HG02642 (cell line): ENCODE results near the gene JMJD8.

ENCODE experiments used
- ATAC-seq: cut with Tn5 transposase; IDR thresholded peaks from one replicate; pipeline ENCODE4 v1.9.1; 2021; ENCODE audit warnings: mild to moderate bottlenecking; ENCODE audit not compliant: unreplicated experiment, poor library complexity

JMJD8 gene, protein sequence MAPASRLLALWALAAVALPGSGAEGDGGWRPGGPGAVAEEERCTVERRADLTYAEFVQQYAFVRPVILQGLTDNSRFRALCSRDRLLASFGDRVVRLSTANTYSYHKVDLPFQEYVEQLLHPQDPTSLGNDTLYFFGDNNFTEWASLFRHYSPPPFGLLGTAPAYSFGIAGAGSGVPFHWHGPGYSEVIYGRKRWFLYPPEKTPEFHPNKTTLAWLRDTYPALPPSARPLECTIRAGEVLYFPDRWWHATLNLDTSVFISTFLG

DNA sequence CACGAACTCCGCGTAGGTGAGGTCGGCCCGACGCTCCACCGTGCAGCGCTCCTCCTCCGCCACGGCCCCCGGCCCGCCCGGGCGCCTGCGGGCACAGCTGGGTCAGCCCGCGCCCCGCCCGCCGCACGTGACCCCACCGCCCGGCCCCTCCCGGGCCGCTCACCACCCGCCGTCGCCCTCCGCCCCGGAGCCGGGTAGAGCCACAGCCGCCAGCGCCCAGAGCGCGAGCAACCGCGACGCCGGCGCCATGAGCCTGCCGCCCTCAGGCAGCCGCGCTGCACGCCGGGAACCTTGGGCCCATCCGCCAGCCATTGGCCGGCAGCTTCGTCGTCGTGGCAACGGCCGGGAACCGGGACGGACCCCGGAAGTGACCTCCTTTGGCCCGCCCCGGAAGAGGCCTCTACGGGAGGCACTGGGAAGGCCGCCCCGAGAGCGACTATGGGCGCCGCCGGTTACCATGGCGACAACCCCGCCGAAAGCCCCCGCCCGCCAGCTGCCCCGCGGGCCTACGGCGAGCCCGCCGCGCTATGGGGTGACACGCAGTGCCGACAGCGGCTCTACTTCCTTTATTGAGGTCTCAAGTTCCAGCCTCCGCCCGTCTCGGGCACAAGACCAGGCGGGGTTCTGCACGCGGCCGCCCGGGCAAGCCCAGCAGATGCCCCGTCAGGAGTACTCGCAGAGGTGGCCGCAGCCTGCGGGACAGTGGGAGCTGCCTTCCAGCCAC, at the start of gene JMJD8:
Gene JMJD8, minus strand, starts transcription at position 264 of the 724 bp plus-strand sequence. Its CDS starts 15 bp downstream, at position 249.
- peak; percentile 57 for ATAC-seq

DNA sequence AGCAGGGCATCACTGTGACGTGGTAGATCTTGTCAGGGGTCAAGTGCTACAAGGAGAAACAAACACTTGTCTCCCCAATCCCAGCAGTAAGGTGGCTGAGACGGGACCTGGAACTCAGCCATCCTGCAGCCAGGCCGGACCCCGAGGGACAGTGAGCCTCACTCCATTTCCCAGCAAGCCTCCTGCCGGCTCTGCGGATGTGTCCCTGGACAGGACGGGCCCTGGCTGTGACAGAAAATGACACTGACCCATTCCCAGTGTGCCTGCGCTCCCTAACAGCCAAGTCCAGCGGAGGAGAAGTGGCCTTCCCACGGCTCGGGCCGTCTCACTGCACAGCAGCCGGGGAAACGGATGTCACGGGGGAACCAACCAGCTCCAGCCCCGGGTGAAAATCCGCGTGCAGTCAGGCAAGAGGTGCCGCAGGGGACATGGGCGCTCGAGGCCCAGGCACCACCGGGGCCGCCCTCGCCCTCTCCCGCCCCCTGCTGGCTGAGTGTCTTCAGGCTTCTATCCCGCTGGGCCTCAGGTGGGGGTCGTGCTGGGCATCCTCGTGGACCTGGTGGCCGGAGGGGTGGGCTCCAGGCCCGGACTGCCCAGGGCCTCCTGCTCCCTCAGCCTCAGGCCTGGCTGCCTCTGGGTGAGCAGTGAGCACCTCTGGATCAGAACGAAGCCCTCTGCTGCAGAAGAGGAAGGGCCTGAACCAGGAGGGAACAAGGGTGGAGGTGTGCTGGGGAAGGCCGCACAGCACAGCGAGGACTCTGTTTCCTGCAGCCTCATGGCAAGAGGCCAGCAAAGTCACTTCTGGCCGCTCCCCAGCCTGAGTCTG, 49.5 kb upstream of the JMJD8 start:
- no peak for ATAC-seq

DNA sequence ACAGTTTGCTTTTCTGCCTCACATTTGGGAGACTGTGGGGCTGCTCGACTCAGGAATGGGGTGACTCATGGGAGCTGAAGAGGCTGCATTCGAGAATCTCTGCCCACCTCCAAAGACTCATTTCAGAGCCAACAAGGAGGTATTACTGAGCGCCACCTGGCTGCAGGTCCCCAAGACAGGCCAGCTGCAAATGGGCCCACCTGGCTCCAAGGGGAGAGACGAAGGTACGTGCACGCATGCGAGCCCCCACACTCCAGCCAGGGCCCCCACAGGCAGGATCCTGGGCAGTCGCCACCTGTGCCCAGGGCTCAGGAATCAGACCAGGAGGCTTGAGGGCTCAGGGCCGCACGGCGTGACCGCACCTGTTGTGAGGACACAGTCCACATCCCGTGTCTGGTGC, 48.8 kb upstream of the JMJD8 start:
- no peak for ATAC-seq

DNA sequence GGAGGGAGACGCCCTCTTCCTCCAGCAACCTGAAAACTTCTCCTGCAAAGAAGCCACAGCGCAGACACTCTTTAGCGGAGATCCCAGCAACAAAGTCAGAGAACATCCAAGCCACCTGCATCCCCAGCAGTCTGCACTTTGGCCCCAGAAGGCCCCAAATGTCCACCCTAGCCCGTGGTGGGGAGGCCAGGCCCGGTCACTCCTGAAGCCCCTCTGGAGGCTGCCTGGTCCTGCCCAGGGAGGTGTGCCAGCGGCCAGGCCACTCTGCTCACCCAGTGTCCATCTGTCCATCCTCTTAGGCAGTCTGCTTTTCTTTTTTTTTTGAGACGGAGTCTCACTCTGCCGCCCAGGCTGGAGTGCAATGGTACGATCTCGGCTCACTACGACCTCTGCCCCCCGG, 48.2 kb upstream of the JMJD8 start:
- no peak for ATAC-seq

DNA sequence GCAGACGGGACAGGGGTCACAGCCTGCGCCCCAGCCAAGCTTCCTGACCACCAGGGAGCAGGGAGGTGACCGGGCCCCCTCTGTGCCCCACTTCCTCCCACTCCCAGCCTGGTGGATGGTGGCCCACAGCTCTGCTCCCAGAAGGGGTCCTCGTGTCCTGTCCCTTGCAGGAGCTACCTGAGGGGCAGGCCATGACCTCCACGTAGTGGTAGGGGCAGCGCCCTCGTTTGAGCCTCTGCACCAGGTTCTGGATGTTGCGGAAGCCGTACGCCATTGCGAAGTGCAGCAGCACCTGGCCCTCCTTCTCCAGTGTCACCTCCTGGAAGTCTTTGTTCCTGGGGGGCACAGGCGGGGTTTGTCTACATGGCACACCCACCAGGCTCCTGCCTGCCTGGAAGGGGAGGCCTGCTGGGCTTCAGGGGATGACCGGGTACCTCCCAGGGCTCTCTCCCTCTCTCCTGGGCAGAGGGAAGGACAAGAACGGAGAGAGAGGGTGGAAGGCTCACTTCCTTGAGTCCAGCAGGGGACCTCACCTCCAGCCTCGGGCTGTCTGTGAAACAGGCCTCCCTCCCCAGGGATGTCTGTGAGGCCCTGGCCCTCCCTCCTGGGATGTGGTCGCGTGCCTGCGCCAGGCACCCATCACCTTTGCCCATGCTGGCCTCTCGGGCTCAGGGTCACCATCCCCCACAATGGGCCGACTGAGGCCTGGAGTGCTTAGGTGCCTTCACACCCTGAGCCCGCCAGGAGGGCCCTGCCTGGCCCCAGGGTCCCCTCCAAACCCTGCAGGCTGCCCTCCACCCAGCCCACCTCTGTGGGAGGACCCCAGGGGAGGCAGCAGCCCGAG, 46.8 kb upstream of the JMJD8 start:
- no peak for ATAC-seq

DNA sequence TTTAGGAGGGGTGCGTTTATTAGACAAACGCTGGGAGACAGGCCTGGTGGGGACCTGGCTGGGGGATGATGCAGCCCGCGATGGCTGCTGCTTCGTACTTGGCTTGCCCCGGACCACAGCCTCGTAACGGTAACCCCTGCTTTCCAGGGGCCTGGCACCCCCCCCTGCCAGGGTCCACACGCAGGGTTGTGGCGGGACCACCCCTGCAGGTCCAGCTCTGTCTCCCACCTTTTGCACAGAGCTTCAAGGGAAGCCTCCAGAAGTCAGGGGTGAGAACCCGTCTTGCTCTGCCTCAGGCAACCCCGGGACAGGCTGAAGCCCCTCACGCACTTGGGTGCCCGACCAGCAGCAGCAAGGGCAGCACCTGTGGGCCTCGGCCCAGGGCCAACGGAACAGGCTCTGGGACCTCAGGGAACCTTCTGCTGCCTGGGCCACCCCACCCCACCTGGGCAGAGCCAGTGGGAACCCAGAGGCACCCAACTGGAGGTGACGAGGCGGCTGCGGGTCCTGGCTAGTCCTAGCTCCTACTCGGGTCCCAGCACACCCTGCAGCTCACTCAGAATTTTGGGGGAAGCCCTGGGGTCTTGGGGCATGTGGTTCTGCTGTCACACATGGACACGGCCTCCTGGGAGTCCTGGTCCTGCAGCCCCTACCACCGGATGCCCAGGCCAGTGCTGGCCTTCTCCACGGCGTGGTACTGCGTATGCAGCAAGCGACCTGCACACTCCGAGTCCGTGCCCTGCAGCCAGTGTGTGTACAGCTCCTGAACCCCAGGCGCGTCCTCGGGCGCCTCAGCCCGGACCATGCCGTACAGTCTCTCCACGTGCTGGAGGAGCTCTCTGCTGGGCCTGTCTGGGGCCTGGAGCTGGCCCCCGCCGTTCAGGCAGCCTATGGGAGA, 45.9 kb upstream of the JMJD8 start:
- ATAC-seq = no peak

DNA sequence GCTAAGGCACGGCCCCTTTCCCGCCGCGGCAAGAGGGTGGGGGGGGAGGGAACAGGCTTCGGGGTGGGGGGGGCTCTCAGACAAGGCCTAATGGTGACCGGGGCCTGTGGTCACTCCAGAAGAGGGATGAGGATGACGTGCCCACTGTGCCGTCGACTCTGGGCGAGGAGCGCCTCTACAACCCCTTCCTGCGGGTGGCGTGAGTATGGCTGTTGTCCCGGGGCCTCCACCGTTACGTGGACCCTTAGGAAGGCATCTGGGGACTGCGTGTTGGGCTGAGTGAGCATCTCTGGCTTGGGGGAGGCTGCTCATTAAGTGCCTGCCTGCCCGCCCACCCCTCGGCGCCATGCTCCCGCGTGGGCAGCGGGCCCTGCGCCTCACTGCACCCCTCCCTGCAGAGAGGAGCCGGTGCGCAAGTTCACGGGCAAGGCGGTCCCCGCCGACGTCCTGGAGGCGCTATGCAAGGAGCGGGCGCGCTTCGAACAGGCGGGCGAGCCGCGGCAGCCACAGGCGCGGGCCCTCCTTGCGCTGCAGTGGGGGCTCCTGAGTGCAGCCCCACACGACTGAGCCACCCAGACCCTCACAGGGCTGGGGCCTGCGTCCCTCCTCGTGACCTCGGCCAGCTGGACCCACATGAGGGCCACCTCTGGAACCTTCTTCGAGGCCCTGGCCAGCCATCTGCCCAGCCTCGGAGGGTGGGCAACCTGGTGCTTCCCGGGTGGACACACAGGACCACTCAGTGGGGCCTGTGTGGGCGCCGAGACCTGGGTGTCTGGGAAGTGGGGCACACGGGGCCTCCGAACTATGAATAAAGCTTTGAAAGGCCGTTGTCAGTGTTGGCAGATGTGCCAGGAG, 45.0 kb upstream of the JMJD8 start:
- ATAC-seq = no peak

DNA sequence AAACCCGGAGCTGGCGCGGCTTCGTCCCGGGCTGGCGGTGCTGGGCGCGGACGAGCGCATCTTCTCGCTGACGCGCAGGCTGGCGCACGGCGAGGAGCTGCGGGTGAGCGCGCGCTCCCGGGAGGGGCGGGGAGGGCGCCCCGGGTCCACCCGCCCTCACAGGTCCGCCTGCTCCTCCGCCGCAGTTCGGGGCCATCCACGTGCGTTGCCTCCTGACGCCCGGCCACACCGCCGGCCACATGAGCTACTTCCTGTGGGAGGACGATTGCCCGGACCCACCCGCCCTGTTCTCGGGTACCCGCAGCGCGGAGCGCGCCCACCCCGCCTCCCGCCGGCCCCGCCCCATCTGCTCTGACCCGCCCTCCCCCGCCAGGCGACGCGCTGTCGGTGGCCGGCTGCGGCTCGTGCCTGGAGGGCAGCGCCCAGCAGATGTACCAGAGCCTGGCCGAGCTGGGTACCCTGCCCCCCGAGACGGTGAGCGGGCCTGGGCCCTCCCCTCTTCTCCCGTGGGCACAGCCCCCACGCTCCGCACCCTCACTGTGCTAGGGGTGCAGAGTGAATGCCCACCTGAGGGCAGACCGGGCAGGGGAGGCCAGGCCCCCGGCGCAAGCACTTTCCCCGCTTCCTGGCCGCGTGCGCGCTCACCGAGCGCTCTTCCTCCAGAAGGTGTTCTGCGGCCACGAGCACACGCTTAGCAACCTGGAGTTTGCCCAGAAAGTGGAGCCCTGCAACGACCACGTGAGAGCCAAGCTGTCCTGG, 44.2 kb upstream of the JMJD8 start:
- ATAC-seq = no peak

DNA sequence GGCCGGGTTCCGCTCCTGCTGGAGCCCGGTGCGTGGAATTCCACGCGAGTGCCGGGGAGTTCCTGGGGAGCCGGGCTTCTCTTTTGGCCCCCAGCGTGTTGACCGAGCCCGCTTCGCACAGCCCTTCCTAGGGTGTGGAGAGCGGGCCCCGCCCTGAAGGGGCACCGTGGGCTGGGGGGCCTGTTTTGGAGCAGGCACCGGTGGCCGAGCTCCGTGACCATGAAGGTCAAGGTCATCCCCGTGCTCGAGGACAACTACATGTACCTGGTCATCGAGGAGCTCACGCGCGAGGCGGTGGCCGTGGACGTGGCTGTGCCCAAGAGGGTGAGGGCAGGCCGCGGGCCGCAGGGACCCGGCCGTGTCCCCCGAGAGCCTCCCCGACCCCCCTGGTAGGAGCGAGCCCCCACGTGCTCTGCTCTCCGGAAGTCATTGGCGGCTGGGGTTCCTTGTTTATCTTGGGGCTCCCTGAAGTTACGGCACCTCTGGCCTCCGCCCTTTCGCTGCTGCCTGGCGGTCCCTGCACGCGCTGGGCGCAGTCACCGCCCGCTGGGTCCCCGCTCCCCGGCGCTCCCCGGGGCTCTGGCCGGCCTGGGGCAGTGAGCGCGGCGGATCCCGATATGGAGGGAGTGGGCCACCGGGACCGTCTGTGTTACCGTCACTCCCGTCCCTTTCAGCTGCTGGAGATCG, 43.3 kb upstream of the JMJD8 start:
- ATAC-seq = no peak

DNA sequence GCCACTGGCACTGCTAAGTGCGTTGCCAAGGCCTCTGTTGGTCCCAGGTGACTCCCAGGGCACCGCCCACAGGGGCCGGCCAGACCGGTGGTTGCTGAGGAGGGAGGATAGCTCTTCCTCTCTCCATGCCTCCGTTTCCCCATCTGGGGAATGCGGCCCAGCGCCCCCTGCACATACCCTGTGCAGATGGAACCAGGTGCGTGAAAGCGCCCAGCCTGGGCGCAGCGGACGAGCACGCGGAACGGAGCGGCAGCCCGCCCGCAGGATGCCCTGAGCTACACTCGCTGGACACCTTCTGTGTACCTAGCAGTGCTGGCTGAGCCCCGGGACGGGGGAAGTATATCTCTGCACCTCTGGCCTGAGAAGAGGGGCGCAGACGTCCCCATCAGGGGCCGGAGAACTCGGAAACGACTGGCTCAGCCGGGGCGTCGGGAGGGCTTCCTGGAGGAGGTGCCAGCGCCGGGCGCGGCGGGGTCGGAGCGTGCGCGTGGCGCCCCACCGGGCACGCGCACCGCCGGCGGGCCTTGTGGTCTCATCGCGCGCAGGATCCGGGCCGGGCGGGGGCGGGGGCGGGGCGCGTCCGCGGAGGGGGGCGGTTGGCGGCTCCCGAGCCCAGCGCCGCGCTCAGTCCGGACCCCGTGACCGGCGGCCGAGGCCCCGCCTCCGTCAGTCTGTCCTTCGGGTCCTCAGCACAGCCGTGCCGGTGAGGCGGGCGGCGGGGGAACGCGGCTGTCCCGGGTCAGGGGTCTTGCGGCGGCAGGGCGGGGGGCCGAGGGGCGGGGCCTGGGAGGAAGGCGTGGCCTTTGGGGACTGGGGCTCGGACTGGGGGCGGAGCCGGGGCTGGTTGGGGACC, 42.5 kb upstream of the JMJD8 start, which contains the start of the genes CCDC78 and HAGHL:
Gene CCDC78, minus strand, starts transcription at position 6 of the 853 bp plus-strand sequence. CDS start 76 bp downstream, outside the sequence.
Gene HAGHL, plus strand, starts transcription at position 669 of the 853 bp plus-strand sequence. CDS start 404 bp downstream, outside the sequence.
- ATAC-seq = no peak

DNA sequence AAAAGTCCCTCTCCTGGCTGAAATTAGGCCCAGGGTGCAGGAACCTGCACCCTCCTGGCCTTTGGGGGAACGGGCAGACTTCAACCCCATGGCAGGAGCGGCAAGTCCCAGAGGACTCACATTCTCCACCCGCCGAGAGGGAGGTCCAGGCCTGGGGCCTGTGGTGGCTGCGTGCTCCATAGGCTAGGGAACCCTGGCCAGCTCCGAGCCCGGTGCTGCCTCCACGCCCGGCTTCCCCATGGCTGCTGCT, 42.0 kb upstream of the JMJD8 start:
- no peak for ATAC-seq

DNA sequence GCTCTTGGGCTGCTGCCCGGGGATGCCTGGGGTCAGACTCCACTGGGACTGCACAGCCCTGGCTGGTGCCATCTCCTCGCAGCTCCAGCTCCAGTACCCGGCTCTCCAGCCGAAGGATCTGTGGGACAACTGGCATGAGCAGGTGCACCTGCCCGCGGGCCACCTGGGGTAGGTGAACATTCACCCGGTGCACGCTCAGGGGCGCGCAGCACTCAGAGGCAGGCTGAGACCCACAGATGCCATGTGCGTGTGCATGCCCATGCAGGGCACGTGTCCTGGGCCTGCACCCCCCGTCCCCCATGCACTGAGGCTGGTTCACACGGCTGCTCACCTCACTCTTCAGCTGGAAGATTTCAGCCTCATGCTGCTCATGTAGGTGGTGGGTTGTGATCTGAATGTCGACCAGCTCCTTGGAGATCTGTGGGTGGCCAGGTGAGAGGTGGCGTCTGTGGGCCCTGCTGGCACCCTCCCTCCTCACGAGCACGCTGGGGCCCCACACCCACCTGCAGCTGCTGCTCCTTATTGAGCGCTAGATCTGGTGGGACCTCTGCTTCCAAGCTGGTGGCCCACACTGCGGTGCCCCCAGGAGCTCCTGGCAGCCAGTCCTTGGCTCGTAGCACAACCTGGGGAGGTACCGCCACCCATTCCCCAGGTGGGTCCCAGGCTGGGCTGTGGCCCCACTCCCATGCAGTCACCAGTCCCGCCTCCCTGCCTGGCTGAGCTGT, 41.5 kb upstream of the JMJD8 start:
- ATAC-seq = no peak

DNA sequence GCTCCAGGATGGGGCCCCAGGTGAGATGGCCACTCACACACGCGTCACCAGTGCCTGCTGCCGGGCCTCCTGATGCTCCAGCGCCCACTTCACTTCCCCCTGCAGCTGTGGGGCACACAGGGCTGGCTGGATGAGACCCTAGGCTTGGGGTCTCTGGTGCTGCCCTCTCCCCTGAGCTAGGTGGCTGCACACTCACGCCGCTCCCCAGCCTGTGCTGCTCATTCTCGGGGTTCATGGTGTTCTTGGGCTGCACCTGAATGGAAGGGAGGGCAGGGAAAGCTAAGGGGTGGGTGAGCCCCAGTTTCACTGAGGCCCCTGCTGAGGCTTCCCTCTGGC, 40.9 kb upstream of the JMJD8 start:
- ATAC-seq = no peak

DNA sequence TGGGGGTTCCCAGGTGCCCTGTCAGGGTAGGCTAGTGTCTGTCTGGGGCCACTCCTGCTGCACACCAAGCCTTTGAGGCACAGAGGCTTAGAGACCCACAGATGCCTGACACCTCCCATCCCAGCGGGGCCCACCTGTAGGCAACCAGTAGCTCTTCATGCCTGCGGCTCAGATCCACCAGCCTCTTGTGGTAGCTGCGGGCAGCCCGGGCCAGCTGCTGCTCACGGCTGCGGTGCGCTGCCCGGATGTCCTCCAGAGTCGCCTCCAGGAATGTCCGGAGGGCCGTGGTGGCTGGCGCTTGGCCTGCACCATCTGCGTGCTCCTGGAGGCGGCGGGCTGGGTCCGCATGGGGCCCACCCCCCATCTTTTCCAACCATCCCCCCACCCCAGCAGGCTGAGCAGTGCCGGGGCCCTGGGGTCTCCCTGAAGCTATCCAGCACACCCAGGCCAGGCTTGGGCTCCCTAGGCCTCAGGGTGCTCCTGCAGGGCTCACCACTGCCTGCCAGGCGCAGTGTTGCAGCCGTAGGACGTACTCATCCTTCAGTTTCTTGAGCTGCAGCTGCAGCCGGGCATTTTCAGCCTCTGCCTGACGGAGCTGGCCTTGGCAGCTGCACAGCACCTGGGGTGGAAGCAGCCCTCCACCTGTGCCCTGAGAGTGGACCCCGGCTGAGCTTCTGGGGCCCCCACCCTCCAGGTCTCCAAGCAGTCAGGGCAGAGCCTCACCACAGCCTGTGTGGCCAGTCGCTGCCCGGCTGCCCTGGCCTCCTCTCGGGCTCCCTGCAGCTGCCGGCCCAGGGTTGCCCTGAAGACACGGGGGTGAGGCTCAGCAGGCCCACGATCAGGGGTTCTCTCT, 40.3 kb upstream of the JMJD8 start:
- ATAC-seq = no peak

DNA sequence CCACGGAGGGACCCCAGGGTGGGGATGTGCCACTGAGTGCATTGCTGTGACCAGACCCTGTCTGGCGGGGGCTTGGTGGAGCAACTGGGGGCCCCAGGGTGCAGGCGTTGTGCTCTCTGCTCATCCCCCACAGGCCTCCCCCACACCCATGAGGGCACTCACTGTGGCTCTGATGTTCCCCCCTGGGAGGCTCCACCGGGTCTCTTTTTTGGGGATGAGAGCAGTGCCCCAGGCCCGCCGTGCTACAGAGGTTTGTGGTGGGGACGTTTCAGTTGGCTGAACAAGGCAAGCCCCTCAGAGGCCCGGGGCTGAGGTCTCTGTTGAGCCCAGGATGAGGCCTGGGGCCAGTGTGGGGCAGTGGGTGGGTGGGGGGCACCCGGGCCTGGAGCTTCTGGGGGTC, 39.6 kb upstream of the JMJD8 start:
- ATAC-seq = no peak
